Endothelial cell (in vitro differentiated cells): ENCODE data around the gene SDCCAG8. TPM values are rescaled to one million over a fixed set of nuclear protein-coding genes. Genes with fewer than 3 reads are reported as not detected.

ENCODE experiments used
- DNase-seq: peaks from one replicate; pipeline ENCODE4 v3.0.0; 2021; ENCODE audit warnings: low spot score
- H3K27ac Mint-ChIP-seq: one replicate; pipeline ENCODE4 v1.8.0; 2021; ENCODE audit warnings: mixed read lengths, inconsistent platforms; ENCODE audit not compliant: unreplicated experiment
- H3K27me3 Mint-ChIP-seq: one replicate; pipeline ENCODE4 v1.8.0; 2021; ENCODE audit warnings: mild to moderate bottlenecking, moderate library complexity, mixed read lengths, inconsistent platforms; ENCODE audit not compliant: unreplicated experiment
- H3K36me3 Mint-ChIP-seq: one replicate; pipeline ENCODE4 v1.8.0; 2021; ENCODE audit warnings: mild to moderate bottlenecking, low read depth, mixed read lengths, inconsistent platforms; ENCODE audit not compliant: unreplicated experiment
- H3K4me1 Mint-ChIP-seq: one replicate; pipeline ENCODE4 v1.8.0; 2021; ENCODE audit warnings: mild to moderate bottlenecking, mixed read lengths, inconsistent platforms; ENCODE audit not compliant: unreplicated experiment
- H3K4me3 Mint-ChIP-seq: one replicate; pipeline ENCODE4 v1.8.0; 2021; ENCODE audit warnings: mild to moderate bottlenecking, mixed read lengths, inconsistent platforms; ENCODE audit not compliant: unreplicated experiment
- H3K9me3 Mint-ChIP-seq: one replicate; pipeline ENCODE4 v1.8.0; 2021; ENCODE audit warnings: mixed read lengths, inconsistent platforms; ENCODE audit not compliant: unreplicated experiment
- CTCF ChIP-seq: fragments of 200-600 bp; sonication (generic); IDR thresholded peaks from one replicate; pipeline ENCODE4 v1.5.0; 2021; ENCODE audit warnings: antibody characterized with exemption; ENCODE audit not compliant: unreplicated experiment
- total RNA-seq: library from RNA; stranded (reverse); fragmentation: NEBNext Ultra II Directional; extraction: Animal tissue kit (Norgen Biotek cat#: 25700); gene quantifications from one replicate; pipeline ENCODE4 v1.2.1, GENCODE V29; 2021; ENCODE audit not compliant: unreplicated experiment

The SDCCAG8 gene
- total RNA-seq, 1 donor from 2014 or later, result 41.9 TPM

- no peak for TF ChIP-seq CTCF
- Mint-ChIP-seq H3K27me3 (no peaks in the 10 kb centered on the region), H3K4me3 (peak overlapping the region; percentile 20), H3K27ac (peak overlapping the region; percentile 94), H3K36me3 (peaks cover 13% of the 10 kb centered on the region), H3K4me1 (peaks cover 47% of the 10 kb centered on the region), H3K9me3 (no peaks in the 10 kb centered on the region)
- no peak for DNase-seq
Measured at GRCh38 chr1:243270097-243270864, 14.4 kb downstream of the SDCCAG8 start.

DNA sequence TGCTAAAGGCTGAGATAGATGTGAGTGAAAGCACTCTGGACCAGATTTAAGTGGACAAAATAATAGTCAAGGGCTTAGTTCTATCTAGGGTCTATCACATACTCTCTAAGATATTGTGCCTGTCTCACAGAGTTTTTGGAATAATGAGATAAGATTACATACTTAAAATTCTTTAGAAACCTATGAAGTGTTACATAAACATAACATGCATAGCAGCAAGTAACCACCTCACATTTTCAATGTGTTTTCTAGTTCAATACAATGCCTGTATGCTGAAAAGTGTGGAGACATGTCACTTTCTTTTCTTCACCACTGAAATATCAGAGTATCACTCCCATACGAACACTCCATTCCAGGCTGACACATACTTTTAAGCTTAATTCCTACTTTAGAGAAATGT lies 16.2 kb downstream of the SDCCAG8 start:
- Mint-ChIP-seq H3K4me3 (no peak overlapping the region), H3K9me3 (no peaks in the 10 kb centered on the region), H3K4me1 (peaks cover 47% of the 10 kb centered on the region), H3K27ac (no peak overlapping the region), H3K36me3 (peaks cover 18% of the 10 kb centered on the region), H3K27me3 (peaks cover 1% of the 10 kb centered on the region)
- DNase-seq, result no peak
- TF ChIP-seq CTCF, result no peak

DNA sequence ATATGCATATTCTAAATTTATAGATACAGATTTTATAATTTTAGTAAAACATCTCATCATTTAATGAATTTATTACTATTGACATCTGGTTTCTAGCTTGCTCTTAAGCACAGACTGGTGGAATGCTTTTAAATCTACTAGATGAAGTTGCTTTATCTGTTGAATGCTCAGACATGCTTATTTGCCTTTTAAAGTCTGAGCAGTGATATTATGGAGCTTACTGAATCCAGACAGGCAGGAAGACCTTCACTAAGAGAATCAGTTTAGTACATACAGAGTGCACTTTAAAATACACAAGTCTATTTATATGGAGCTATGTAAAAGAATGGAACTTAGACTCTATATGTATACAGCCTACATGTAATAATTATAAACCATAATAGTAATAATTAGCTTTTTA lies 16.6 kb downstream of the SDCCAG8 start:
- Mint-ChIP-seq H3K27ac (no peak overlapping the region), H3K4me3 (no peak overlapping the region), H3K36me3 (peaks cover 18% of the 10 kb centered on the region), H3K27me3 (peaks cover 1% of the 10 kb centered on the region), H3K4me1 (peaks cover 47% of the 10 kb centered on the region), H3K9me3 (no peaks in the 10 kb centered on the region)
- no peak for TF ChIP-seq CTCF
- DNase-seq, result no peak

DNA sequence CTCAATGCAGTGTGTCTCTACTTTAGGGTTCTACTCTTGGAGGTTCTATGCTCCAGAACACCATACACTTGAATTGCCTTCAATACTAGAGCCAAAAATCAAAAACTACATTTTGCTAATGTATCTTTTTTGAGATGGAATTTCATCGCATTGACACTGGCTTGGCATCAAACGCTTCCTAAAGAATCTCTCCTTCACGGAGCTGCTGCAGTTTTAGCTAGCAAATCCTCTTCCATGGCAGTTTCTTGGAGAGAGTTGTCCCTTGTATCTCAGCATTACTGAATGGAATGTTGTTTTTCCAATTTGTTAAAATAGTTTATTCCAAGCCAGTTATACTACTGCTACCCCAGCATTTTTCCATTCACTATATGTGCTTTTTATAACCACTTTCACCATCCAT lies 17.7 kb downstream of the SDCCAG8 start:
- Mint-ChIP-seq H3K4me1 (peaks cover 36% of the 10 kb centered on the region), H3K36me3 (peaks cover 10% of the 10 kb centered on the region), H3K4me3 (no peak overlapping the region), H3K9me3 (no peaks in the 10 kb centered on the region), H3K27ac (no peak overlapping the region), H3K27me3 (peaks cover 1% of the 10 kb centered on the region)
- DNase-seq, result no peak
- no peak for TF ChIP-seq CTCF

DNA sequence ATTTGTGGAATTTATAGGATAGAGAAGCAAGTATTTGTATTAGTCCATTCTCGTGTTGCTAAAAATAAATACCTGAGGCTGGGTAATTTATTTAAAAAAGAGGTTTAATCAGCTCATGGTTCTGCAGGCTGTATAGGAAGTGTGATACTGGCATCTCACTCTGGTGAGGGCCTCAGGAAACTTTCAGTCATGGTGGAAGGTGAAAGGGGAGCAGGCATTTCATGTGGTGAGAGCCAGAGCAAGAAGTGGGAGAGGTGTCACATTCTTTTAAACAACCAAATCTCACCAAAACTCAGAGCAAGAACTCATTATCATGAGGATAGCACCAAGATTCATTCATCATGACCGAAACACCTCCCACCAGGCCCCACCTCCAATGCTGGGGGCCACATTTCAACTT lies 18.1 kb downstream of the SDCCAG8 start:
- no peak overlapping the region for H3K27ac Mint-ChIP-seq
- H3K36me3 Mint-ChIP-seq, result peaks cover 10% of the 10 kb centered on the region
- peaks cover 33% of the 10 kb centered on the region for H3K4me1 Mint-ChIP-seq
- H3K4me3 Mint-ChIP-seq, result no peak overlapping the region
- H3K9me3 Mint-ChIP-seq, result no peaks in the 10 kb centered on the region
- DNase-seq, result no peak
- peaks cover 1% of the 10 kb centered on the region for H3K27me3 Mint-ChIP-seq
- TF ChIP-seq CTCF, result no peak
